HepG2 (cell line): ENCODE data around the gene NTPCR. TPM values are rescaled to one million over a fixed set of nuclear protein-coding genes. Genes with fewer than 3 reads are reported as not detected.

ENCODE experiments used
- ATAC-seq: fragments of 200-7000 bp; cut with Tn5 transposase; 3 replicates; pipeline ENCODE4 v1.9.1; 2020; ENCODE audit warnings: mild to moderate bottlenecking, moderate library complexity
- BruUV-seq: library from RNA; stranded (reverse); fragments of 400-500 nt; replicated peaks from 2 replicates; lab custom pipeline; 2021; lab: Mats Ljungman, UMichigan
- CTCF ChIA-PET: fragments of 300-600 bp; formaldehyde crosslinking; extraction: SDS; loops from one replicate; lab custom pipeline; 2021; ENCODE audit warnings: low total read pairs, inconsistent platforms, low intra/inter-chr PET ratio; lab: Yijun Ruan, JAX
- POLR2A ChIA-PET: fragments of 350-600 bp; sonication (Branson Sonifier 250); formaldehyde crosslinking; loops from one replicate; lab custom pipeline; 2020; ENCODE audit warnings: antibody characterized with exemption, inconsistent platforms; lab: Yijun Ruan, JAX
- DNase-seq: peaks from one replicate; pipeline ENCODE4 v3.0.0-alpha.2; 2015; ENCODE audit warnings: low spot score
- FAIRE-seq: peaks from 3 replicates; lab custom pipeline; 2011; peaks lifted over from hg19 to GRCh38; lab: Jason Lieb, UNC
- H2AFZ ChIP-seq: one replicate; pipeline ENCODE4 v1.6.1; 2011; ENCODE audit warnings: low read length, inconsistent platforms
- H3K27ac ChIP-seq: fragments of 300-600 bp; 3 replicates; pipeline ENCODE4 v1.8.0; 2011; ENCODE audit warnings: mixed run types, mild to moderate bottlenecking, mixed read lengths, low read length, inconsistent platforms; ENCODE audit not compliant: insufficient read depth; ENCODE audit errors: extremely low read length
- H3K27me3 ChIP-seq, 2 experiments: fragments of 200-600 bp in 1 of 2; 2 replicates in 1 of 2; 3 replicates in 1 of 2; pipeline versions ENCODE4 v1.6.0 to v1.8.0; 2011; ENCODE audit warnings: low read length in 2 of 2, mild to moderate bottlenecking in 2 of 2, moderate library complexity in 2 of 2, inconsistent platforms in 1 of 2; ENCODE audit not compliant: insufficient read depth in 2 of 2, control insufficient read depth in 1 of 2
- H3K36me3 ChIP-seq, 2 experiments: fragments of 200-600 bp in 1 of 2; replicated peaks in 1 of 2; 2 replicates in 1 of 2; 3 replicates in 1 of 2; pipeline versions ENCODE4 v1.5.1 to v1.8.0; 2011; ENCODE audit warnings: low read length in 2 of 2, inconsistent platforms in 1 of 2; ENCODE audit not compliant: insufficient read depth in 2 of 2, control insufficient read depth in 1 of 2
- H3K4me1 ChIP-seq: 2 replicates; pipeline ENCODE4 v1.5.1; 2012; ENCODE audit warnings: low read length, inconsistent platforms; ENCODE audit not compliant: insufficient read depth
- H3K4me2 ChIP-seq: 2 replicates; pipeline ENCODE4 v1.6.0; 2011; ENCODE audit warnings: low read depth, low read length, inconsistent platforms
- H3K4me3 ChIP-seq, 3 experiments: fragments of 200-600 bp in 1 of 3; sonication (generic), shearing (Covaris generic) in 1 of 3; replicated peaks in 1 of 3; 2 replicates each; pipeline ENCODE4 v1.5.1; 2011 to 2016; ENCODE audit warnings: low read length in 3 of 3, inconsistent platforms in 2 of 3, low read depth in 2 of 3, mild to moderate bottlenecking in 2 of 3, control low read depth in 1 of 3, mixed read lengths in 1 of 3; ENCODE audit not compliant: insufficient read depth in 1 of 3
- H3K79me2 ChIP-seq: one replicate; pipeline ENCODE4 v1.6.1; 2011; ENCODE audit warnings: low read length, inconsistent platforms; ENCODE audit not compliant: insufficient read depth
- H3K9ac ChIP-seq: 2 replicates; pipeline ENCODE4 v1.6.0; 2011; ENCODE audit warnings: mild to moderate bottlenecking, low read depth, low read length, inconsistent platforms; ENCODE audit not compliant: insufficient read depth
- H3K9me3 ChIP-seq: 2 replicates; pipeline ENCODE4 v1.5.1; 2012; ENCODE audit warnings: mild to moderate bottlenecking, low read length
- H4K20me1 ChIP-seq: 2 replicates; pipeline ENCODE4 v1.6.0; 2011; ENCODE audit warnings: inconsistent platforms, mild to moderate bottlenecking, low read length, moderate library complexity; ENCODE audit not compliant: insufficient read depth
- BCL6 ChIP-seq: IDR thresholded peaks from 2 replicates; pipeline ENCODE4 v1.6.1; 2016; ENCODE audit warnings: missing genetic modification reagents, missing compliant biosample characterization
- CC2D1A ChIP-seq: sonication (generic); formaldehyde crosslinking; IDR thresholded peaks from 2 replicates; pipeline ENCODE4 v1.8.1; 2023; ENCODE audit warnings: mild to moderate bottlenecking, missing genetic modification reagents
- HMG20A ChIP-seq: IDR thresholded peaks from 2 replicates; pipeline ENCODE4 v1.6.1; 2016; ENCODE audit warnings: borderline replicate concordance
- HNF4G ChIP-seq, 2 experiments: sonication (generic) in 1 of 2; formaldehyde crosslinking in 1 of 2; IDR thresholded peaks; 2 replicates each; pipeline versions ENCODE4 v1.4.0 to v1.6.1; 2011 to 2020; ENCODE audit warnings: borderline replicate concordance in 2 of 2, low read depth in 2 of 2, mild to moderate bottlenecking in 2 of 2, low read length in 1 of 2, missing genetic modification reagents in 1 of 2, moderate library complexity in 1 of 2
- MED8 ChIP-seq: sonication (generic); formaldehyde crosslinking; IDR thresholded peaks from 2 replicates; pipeline ENCODE4 v1.8.1; 2023; ENCODE audit warnings: mild to moderate bottlenecking, missing genetic modification reagents; ENCODE audit not compliant: insufficient replicate concordance
- MTA1 ChIP-seq: sonication (generic); formaldehyde crosslinking; IDR thresholded peaks from 2 replicates; pipeline ENCODE4 v1.4.0; 2020; ENCODE audit warnings: missing genetic modification reagents, mild to moderate bottlenecking, borderline replicate concordance
- NPAS2 ChIP-seq: sonication (generic); formaldehyde crosslinking; IDR thresholded peaks from 2 replicates; pipeline ENCODE4 v1.8.0; 2022; ENCODE audit warnings: mild to moderate bottlenecking, missing genetic modification reagents, borderline replicate concordance
- SETDB1 ChIP-seq: sonication (generic); formaldehyde crosslinking; IDR thresholded peaks from 2 replicates; pipeline ENCODE4 v1.5.1; 2020; ENCODE audit warnings: missing genetic modification reagents, mild to moderate bottlenecking, borderline replicate concordance
- SMAD1 ChIP-seq: sonication (generic); formaldehyde crosslinking; IDR thresholded peaks from 2 replicates; pipeline ENCODE4 v1.4.0; 2020; ENCODE audit warnings: missing genetic modification reagents, low read depth, mild to moderate bottlenecking, borderline replicate concordance
- SOX5 ChIP-seq: IDR thresholded peaks from 2 replicates; pipeline ENCODE4 v1.6.1; 2016; ENCODE audit warnings: borderline replicate concordance
- SSRP1 ChIP-seq: IDR thresholded peaks from 2 replicates; pipeline ENCODE4 v1.6.1; 2016; ENCODE audit warnings: control low read depth
- TOE1 ChIP-seq: sonication (generic); formaldehyde crosslinking; IDR thresholded peaks from 2 replicates; pipeline ENCODE4 v1.4.0; 2020; ENCODE audit warnings: mild to moderate bottlenecking, missing genetic modification reagents
- ZBTB1 ChIP-seq: sonication (generic); formaldehyde crosslinking; IDR thresholded peaks from 2 replicates; pipeline ENCODE4 v1.4.0; 2020; ENCODE audit warnings: missing genetic modification reagents, borderline replicate concordance
- ZNF607 ChIP-seq: sonication (generic); formaldehyde crosslinking; IDR thresholded peaks from 2 replicates; pipeline ENCODE4 v1.5.1; 2020; ENCODE audit warnings: missing genetic modification reagents, mild to moderate bottlenecking, borderline replicate concordance
- WGBS: methylation state at CpG from one replicate; pipeline ENCODE4 v1.1.6; 2017; ENCODE audit warnings: low lambda C conversion rate; 5-methylcytosine and 5-hydroxymethylcytosine counted together
- in situ Hi-C: cut with HindIII; loops from 2 replicates; pipeline ENCODE4 v1.10.0; 2017; ENCODE audit warnings: low pct_unique_long_range_greater_than_20kb; ENCODE audit not compliant: extremely low pct_ligation_motif_present
- intact Hi-C: fragments of 100-400 bp; cut with micrococcal nuclease; formaldehyde crosslinking; loops from one replicate; pipeline ENCODE4 v1.10.0; 2022; ENCODE audit not compliant: unreplicated experiment
- polyA plus RNA-seq, 8 experiments: library from polyadenylated mRNA; depleted of rRNA in 3 of 8; stranded (reverse) in 7 of 8; unstranded in 1 of 8; fragments of >200 nt; fragmentation: Illumina TruSeq in 4 of 8; extraction: Trizol in 4 of 8; gene quantifications; 2 replicates each; pipeline versions ENCODE4 v1.2.1 to v1.2.3, GENCODE V29; 2011 to 2016; ENCODE audit warnings: low read depth in 4 of 8, missing spikeins in 1 of 8, mixed read lengths in 1 of 8; ENCODE audit not compliant: insufficient read depth in 1 of 8
- total RNA-seq, 5 experiments: library from RNA; depleted of rRNA; stranded (reverse); fragments of >200 nt; fragmentation: Illumina TruSeq; extraction: Trizol; gene quantifications; 2 replicates each; pipeline ENCODE4 v1.2.3, GENCODE V29; 2016; ENCODE audit warnings: low read depth in 1 of 5
- TF ChIP-seq, protein P1 (sequence below): sonication (generic); formaldehyde crosslinking; IDR thresholded peaks from 2 replicates; pipeline ENCODE4 v1.4.0; 2020; ENCODE audit warnings: missing genetic modification reagents, borderline replicate concordance
- TF ChIP-seq, protein P2 (sequence below): sonication (generic); formaldehyde crosslinking; IDR thresholded peaks from 2 replicates; pipeline ENCODE4 v1.4.0; 2020; ENCODE audit warnings: missing genetic modification reagents
- TF ChIP-seq, protein P3 (sequence below): sonication (generic); formaldehyde crosslinking; IDR thresholded peaks from 2 replicates; pipeline ENCODE4 v1.8.1; 2023; ENCODE audit warnings: missing genetic modification reagents, inconsistent platforms, borderline replicate concordance
- TF ChIP-seq, protein P4 (sequence below): sonication (generic); formaldehyde crosslinking; IDR thresholded peaks from 2 replicates; pipeline ENCODE4 v1.9.0; 2021; ENCODE audit warnings: missing genetic modification reagents, borderline replicate concordance

Gene NTPCR
- total and polyA plus RNA-seq, 2 of the 13 experiments (the other 11 are each of a cell fraction or from before 2014, with no cell fraction given) = 11.7 to 47.0 TPM

DNA sequence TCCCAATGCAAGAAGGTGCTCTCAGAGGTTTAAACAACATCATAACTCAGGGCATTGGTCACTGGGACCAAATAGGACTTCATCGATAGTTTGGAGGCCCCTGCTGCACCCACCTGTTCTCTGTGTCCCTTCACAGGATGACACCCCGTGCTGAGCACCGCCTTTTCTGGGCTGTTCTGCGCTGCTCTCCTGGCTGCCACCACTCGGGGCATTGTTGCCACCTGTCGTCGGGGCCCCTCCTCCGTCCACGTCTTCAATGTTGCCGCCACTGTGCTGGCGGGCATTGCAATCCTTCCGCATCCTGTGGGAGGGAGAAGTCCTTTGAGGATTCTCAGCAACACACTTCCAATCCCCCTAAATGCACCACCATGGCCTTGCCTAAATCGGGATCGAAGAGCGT, 47.7 kb downstream of the NTPCR start (continued):
- TF ChIP-seq HNF4G (IDR thresholded peaks at IDR 0.05; ENCODE audit: borderline replicate concordance, low read depth, low read length) (no peak), HNF4G (CRISPR knock-in tag; IDR thresholded peaks at IDR 0.05; ENCODE audit: borderline replicate concordance, low read depth) (no peak)

DNA sequence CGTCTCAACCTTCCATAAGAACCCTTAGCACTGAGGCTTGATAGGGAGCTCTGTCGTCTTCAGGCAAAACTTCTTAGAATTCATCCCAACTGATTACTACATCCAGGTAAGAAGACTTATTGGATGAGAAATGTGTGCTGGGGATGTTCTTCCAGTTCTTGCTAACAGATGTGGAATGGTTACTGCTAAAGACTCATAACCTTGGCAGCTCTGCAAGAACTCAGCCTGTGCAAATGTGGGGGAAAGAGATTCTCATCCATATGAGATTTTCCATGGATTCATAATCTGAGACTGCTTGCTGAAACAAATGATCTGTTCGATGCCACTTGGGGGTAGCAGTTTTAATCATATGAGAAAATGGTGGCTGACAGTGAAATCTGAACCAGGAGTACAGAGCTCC, 48.2 kb downstream of the NTPCR start:
- peaks cover 10% of the 10 kb centered on the region for H3K9me3 ChIP-seq
- TF ChIP-seq HMG20A (CRISPR knock-in tag) (no peak), MTA1 (CRISPR knock-in tag) (no peak), CC2D1A (CRISPR knock-in tag) (no peak), MED8 (CRISPR knock-in tag) (no peak), ZBTB1 (no peak), BCL6 (CRISPR knock-in tag) (no peak), ZNF607 (CRISPR knock-in tag) (no peak), SETDB1 (no peak), SMAD1 (CRISPR knock-in tag) (no peak), SSRP1 (no peak), SOX5 (CRISPR knock-in tag) (no peak), TOE1 (no peak), NPAS2 (CRISPR knock-in tag) (no peak)
- TF ChIP-seq, protein P1, sequence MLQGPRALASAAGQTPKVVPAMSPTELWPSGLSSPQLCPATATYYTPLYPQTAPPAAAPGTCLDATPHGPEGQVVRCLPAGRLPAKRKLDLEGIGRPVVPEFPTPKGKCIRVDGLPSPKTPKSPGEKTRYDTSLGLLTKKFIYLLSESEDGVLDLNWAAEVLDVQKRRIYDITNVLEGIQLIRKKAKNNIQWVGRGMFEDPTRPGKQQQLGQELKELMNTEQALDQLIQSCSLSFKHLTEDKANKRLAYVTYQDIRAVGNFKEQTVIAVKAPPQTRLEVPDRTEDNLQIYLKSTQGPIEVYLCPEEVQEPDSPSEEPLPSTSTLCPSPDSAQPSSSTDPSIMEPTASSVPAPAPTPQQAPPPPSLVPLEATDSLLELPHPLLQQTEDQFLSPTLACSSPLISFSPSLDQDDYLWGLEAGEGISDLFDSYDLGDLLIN (CRISPR knock-in tag) = no peak
- TF ChIP-seq, protein P2, sequence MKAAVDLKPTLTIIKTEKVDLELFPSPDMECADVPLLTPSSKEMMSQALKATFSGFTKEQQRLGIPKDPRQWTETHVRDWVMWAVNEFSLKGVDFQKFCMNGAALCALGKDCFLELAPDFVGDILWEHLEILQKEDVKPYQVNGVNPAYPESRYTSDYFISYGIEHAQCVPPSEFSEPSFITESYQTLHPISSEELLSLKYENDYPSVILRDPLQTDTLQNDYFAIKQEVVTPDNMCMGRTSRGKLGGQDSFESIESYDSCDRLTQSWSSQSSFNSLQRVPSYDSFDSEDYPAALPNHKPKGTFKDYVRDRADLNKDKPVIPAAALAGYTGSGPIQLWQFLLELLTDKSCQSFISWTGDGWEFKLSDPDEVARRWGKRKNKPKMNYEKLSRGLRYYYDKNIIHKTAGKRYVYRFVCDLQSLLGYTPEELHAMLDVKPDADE (CRISPR knock-in tag) = no peak
- TF ChIP-seq, protein P3, sequence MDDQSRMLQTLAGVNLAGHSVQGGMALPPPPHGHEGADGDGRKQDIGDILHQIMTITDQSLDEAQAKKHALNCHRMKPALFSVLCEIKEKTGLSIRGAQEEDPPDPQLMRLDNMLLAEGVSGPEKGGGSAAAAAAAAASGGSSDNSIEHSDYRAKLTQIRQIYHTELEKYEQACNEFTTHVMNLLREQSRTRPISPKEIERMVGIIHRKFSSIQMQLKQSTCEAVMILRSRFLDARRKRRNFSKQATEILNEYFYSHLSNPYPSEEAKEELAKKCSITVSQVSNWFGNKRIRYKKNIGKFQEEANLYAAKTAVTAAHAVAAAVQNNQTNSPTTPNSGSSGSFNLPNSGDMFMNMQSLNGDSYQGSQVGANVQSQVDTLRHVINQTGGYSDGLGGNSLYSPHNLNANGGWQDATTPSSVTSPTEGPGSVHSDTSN (CRISPR knock-in tag) = no peak
- TF ChIP-seq, protein P4, sequence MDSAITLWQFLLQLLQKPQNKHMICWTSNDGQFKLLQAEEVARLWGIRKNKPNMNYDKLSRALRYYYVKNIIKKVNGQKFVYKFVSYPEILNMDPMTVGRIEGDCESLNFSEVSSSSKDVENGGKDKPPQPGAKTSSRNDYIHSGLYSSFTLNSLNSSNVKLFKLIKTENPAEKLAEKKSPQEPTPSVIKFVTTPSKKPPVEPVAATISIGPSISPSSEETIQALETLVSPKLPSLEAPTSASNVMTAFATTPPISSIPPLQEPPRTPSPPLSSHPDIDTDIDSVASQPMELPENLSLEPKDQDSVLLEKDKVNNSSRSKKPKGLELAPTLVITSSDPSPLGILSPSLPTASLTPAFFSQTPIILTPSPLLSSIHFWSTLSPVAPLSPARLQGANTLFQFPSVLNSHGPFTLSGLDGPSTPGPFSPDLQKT (CRISPR knock-in tag) = no peak

More for the DNA sequence above, 48.2 kb downstream of the NTPCR start:
- DNase-seq = no peak
- H3K4me1 ChIP-seq = no peaks in the 10 kb centered on the region
- no peak overlapping the region for H3K4me3 ChIP-seq
- peaks cover 0 to 1% of the 10 kb centered on the region in 2 experiments; a peak in 1 of 5 replicates for H3K27me3 ChIP-seq
- no peak for FAIRE-seq
- no peak for ATAC-seq
- no peaks in the 10 kb centered on the region for H4K20me1 ChIP-seq
- 15% methylated on average over 3 of the region's 3 CpGs for WGBS
- no peak overlapping the region for H3K4me2 ChIP-seq
- ChIA-PET CTCF (no interaction called here), POLR2A (no interaction called here)
- no peaks in the 10 kb centered on the region for H3K36me3 ChIP-seq
- no peak overlapping the region for H3K27ac ChIP-seq
- H2AFZ ChIP-seq = no peak overlapping the region
- in situ Hi-C loops (no loop called here), intact Hi-C loops (no loop called here)
- BruUV-seq = no TSS peak
- H3K79me2 ChIP-seq = no peaks in the 10 kb centered on the region
- H3K9ac ChIP-seq = no peak overlapping the region
